HG03439 (cell line): ENCODE data around the gene ADAMTSL1.

Experiments used
- ATAC-seq: cut with Tn5 transposase; IDR thresholded peaks from one replicate; pipeline ENCODE4 v1.9.1; 2021; ENCODE audit warnings: mild to moderate bottlenecking, moderate library complexity; ENCODE audit not compliant: unreplicated experiment

ADAMTSL1 gene

DNA sequence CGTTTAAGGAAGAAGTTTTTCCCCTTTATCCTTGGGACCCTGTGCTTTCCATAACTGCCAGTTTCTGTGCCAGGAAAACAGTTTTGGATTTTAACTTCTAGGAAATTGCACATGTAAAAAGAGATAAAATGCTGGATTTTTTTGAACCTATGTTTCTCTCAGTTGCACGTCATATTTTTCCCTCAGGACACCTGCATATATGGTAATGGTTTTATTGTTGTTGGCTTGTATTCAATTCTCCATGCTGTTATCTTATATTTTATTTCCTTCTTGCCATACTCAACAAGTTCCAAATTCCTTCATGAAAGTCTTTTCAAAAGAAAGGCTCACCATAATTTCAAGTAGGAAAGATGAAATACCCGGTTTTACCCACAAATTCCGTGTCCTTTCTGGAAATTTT lies 7.9 kb upstream of the ADAMTSL1 start:
- ATAC-seq: no peak

DNA sequence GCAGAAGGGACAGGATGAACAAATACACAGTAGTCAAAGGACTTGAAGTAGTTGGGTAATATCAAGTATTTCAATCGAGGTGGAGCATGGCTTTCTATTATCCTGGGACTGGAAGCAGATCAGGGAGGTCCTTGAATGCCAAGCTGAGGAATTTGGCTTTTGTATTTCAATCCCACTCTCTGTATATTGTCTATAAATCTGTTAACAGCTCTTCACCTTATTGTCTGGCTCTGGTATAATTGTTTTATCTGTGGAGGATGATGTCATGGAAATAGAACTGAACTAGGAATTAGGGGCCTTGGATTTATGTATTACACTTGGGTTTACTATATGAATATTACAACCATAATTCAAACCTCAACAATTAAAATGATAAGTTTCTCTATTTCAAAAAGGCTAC lies 6.3 kb upstream of the ADAMTSL1 start:
- no peak for ATAC-seq

DNA sequence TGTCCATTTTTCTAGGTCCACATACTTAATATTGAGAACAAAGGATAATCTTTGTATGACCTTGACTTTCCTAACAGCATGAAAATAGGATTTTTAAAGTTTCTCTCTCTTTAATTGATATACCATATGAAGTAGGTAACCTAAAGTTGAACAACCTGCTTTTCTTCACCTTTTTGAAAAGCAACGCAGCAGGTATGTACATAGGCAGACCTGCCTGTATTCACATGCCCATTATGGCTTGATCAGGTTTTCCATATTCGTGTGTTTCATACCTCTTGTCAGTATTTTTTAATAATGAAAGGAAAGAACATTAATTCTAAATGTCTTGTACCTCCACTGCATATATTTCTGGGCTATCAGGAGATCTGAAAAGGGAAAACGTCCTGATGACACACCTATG lies 1.5 kb upstream of the ADAMTSL1 start:
- ATAC-seq: no peak

DNA sequence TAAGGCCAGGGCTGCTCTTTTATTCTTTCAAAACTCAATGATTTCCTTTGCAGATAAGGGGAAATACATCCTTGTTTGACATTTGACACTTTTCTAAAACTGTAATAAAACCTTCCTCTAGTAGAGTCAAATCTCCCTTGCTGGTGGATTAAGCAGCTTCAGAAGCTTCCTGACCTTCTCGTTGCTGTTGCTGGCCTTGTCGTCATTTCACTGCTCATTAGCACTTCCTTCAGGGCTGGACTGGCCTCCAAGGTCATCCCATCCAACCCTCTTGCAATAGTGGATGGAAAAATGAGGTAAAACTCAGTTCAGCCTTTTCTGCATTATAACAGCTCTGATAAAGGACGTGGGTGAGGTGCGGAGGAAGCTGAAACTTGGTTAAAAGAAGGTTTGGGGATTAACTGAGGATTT lies 1.1 kb upstream of the ADAMTSL1 start:
- no peak for ATAC-seq

DNA sequence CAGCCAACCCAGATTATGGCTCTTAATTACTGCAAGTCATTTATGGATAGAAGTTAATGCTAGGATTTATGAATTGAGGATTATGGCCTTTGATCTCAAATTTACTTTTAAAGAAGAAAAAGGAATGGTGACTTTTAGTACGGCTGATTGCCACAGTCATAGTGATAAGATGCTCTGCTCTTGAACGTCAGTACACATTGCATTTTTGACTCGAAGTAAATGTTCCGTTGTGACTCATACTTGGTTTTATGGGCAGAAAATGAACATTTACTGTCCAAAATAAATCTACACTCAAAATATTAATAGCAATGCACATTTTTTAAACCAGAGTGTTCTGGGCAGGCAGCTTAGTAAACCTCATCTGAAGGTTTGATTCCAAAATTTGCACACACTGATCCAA lies 830 bp downstream of the ADAMTSL1 start:
- no peak for ATAC-seq

DNA sequence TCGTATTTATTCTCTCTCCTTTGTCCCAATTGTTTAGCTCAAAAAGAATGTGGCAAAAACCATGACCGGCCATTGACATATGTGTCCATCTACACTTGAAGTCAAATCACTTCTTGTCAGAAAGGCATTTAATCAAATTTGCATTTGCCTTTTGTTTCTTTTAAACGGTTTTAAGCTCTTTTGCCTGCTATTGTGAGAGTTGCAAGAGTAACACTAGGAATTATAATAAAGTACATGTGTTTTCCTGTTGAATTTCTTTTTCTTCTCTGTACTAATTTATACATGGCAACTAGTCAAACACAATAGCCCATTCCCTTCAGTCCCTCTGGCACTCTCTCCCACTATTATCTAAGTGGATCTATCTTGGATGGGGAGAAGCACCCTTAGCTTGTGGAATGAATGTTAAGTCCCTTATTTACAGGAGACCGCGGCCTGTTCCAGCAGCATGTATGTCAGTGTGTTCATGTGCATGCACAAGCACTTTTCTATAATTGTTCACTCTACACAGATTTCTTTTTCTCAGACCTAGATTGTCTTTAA lies 3.2 kb downstream of the ADAMTSL1 start:
- no peak for ATAC-seq

DNA sequence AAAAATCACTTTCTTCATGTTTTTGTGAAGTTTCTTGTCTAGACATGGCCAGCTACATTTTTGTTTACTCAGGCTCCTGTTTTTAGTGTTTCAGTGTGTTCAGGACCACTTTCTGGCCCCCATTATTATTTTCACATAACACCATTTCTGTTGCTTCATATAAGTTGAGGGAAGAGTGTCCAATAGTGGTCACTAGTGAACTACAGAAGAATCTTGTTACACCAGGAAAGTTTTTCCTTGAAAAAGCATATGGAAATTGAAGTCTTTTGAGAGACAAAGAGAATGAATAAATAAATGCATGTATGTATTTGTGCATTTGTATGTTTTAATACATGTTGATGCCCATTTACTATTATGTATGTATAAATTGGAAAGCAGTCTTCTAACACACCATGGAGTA lies 3.8 kb downstream of the ADAMTSL1 start:
- no peak for ATAC-seq

DNA sequence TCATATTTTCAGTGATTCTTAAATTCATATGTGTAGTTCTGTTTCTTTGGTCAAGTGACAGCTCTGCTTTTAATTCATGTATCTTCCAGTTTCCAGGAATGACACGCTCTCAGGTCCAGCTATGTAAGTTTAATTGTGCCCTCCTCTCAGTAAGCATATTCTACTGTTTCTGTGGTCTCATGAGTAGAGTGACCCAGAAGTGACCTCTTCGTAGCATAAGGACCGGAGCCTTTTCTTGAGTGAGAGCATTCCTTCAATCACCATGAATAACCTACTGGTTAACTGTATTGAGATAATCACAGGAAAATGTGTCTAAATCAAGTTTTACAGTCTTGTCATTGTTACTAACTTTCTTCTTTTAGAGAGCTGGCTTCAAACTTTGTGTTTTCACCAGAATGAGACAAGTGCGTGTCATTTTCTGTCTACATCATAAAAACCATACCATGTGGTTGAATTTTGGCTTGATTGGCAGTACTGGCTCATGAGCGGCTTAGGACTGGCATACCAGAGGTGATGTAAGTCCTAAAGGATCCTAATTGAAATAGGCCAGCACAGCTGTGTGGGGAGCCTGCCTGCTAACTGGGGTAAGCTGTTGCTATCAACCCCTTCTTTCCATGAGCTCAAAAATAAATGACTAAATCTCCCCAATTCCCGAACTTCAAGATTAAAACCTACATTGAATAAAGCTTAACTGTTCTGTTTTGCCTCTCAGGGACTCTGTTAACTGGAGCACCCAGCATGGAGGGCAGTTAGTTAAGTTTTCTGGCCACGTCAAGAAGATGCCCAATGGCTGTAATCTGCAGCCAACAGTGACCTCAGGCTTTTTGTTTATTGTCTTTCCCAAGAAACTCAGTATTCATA lies 4.8 kb downstream of the ADAMTSL1 start:
- no peak for ATAC-seq

DNA sequence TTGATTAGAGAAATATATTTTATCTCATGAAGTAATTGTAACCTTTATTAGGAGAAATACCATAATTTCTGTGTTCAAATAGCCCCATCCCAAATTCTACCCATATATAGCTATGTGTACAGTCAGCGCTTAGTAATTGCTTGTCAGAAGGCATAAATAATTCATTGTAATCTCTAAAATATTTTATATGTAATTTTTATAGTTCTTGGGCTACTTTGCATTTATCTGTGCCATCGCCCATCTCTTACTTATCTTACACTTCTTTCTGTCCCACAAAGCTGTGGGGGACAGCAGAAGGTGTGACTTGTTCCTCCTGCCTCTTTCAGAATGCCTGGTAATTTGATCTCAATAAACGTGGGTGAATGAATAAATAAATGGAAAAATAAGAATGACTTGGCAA lies 5.5 kb downstream of the ADAMTSL1 start:
- ATAC-seq: no peak

DNA sequence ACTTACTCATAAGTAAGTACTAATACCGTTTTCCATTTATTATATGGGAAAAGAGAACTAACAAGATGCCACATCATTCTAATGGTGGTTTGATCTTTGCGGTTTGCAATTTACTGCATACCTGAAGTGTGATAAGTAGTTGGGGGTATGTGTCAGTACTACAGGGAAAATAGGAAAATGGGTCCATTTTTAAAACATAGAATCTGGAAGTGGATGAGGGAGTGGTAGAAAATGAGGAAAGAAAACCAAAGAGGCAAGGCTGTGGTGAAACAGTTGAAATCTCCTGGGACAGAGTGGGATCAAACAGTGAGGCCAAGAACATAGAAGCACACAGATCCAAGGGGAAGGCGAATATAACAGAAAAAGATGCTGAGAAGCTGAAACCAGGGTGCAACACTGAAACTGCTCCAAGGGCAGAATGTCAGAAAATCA lies 6.7 kb downstream of the ADAMTSL1 start:
- no peak for ATAC-seq

DNA sequence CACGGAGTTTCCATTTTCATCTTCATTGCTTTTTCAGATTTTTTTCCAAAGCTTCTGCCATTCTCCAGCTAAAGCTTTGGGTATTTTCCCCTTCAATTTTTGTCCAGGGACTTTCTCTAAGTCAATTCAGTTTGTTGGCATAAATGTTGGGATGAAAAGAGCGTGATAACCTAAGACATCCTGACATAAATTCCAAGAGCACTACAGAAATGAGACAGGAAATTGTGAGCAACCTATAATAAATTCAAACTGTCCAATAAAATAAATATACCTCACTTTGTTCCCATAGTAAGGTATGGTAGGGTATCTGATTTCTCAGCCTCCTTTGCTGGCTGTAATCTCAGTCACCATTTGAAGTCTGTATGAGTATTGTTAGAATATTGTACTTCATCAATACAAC lies 8.4 kb downstream of the ADAMTSL1 start:
- ATAC-seq: no peak

DNA sequence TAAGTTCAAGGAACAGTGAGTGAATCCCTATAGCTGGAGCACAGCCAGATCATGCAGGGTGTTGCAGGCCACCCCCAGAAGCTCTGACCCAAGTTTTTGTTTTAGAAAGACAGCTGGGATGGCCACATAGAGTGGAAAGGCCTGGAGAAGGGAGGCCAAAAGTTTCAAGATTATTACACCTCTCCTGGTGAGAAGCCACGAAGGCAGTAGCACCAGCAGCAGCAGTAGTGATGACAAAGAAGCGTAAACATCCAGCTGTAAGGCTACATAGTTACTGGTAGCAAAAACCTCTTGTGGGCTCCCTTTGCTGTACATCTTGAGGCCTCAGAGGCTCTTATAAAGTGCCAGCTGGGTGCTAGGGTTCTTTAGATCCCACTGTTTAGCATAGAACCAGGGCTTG lies 11.8 kb downstream of the ADAMTSL1 start:
- ATAC-seq: no peak

DNA sequence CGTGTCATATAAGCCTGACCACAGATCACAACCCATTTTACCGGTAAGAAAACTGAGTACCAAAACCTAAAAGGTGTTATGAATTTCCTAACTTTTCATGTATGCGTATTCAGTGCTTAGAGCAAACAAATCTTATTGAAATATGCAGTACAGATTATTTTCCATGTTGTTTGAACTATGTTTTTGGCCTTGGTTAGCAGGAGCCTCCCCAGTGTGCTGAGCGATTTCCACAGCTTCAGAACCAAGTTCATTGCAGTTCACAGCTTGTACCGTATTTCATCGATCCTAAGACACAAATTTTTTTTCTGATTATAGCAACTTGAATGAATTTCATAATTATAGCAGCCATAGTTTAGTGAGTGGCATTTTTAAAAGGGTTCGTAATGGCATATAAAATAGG lies 13.7 kb downstream of the ADAMTSL1 start:
- ATAC-seq: no peak

DNA sequence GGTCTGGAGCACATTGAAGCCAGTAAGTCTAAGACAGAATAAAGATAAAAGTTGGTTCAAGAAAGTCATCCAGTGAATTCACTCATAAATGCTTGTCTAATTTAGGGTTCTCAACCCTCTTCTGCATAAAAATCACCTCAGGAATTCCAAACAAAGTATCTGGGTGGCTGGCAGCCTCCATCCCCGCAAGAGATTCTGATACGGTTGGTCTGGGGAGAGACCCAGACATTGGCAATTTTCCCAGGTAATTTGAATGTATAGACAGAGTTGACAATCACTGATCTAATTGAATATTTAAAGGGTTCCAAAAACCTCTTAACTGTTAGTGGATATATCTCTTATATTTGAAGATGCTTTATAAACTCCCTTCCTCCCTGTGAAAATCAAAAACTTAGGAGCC lies 14.9 kb downstream of the ADAMTSL1 start:
- no peak for ATAC-seq

DNA sequence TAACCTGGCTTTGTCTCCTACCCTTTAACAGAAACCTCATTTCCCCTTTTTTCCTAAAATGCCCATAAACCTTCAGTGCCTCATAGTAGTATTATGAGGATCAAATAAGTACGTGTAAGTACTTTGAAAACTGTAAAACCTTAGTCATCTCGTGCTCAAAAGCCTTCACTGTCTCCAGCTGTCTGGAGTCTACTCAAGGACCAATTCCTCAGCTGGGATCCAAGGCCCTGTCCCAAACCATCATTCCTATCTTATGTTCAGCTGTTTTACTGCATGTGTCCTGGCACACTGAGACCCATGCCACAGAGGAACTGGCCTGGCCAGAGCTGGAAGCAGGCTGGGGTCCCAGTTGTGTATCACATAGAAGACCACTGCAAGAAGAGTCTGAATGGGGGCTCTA lies 15.9 kb downstream of the ADAMTSL1 start:
- ATAC-seq: no peak

DNA sequence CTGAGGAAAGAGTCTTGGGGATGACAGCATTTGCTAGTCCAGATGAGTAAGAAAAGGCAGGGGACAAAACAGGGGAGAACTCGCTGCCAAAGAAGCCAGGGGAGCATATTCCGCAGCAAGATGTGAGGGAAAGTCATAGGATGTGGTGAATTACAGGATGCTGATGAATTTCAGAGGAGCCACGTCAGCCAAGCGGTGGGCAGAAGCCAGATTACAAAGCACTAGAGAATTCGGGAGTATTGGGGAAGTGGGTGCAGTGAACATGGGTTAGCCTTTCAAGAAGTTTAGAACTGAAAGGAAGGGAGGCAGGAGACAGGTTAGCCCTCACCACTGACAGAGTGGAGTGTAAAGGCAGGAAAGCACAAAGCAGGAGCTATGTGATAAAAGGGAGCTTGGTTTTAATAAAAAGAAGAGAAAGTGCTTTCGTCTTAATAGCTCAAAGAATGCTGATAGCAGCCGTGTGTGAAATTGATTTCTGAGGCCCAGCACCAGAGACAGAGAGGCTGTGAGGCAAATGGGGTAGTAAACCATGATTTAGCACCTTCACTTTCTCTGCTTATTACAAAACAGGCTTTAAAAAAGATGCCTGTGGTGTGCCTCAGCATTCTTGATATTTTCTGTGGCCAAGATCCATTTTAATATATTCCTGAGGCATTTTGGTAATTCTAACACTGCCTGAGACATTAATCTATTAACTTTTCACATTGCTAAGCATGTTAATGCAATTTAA lies 16.9 kb downstream of the ADAMTSL1 start:
- ATAC-seq: no peak

DNA sequence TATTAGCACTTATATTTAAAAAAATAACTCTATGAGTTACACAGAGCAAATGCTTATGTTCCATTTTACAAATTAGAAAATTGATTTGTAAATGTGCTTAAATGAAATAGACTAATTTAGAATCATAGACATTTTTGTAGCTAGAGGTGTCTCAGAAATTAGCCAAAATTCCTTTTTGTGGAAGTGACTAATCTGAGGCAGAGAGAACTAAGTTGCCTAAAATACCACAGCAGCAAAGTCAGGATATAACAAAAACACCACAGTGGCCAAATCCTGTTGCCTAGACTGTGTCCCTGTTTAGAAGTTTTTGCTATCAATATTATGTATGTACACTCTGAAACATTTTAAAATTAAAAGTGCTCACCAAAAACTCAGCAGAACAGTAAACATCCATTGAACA lies 18.7 kb downstream of the ADAMTSL1 start:
- ATAC-seq: no peak

DNA sequence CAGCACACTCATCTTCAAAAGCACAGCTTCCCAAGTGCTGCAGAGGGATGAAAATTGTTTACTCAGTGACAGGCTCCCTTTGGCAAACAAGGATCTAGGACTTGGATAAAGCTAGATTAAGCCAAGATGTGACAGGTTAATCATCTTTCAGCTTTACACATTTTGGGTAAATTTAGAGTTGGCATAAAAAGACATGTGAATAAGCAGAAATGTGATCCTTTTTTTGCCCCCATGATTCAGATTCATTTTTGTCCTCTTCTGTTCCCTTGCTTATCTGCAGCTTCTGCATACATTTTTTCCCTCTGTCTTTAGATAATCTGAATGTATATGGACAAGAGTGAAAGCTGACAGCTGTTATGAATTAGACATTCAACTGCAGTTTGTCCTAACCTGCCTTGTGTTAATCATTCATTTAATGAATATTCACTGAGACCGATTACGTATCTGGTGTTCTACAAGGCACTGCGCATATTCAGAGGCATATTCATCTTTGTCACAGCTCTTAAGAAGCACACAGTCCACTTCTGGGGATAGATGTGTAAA lies 19.6 kb downstream of the ADAMTSL1 start:
- no peak for ATAC-seq

DNA sequence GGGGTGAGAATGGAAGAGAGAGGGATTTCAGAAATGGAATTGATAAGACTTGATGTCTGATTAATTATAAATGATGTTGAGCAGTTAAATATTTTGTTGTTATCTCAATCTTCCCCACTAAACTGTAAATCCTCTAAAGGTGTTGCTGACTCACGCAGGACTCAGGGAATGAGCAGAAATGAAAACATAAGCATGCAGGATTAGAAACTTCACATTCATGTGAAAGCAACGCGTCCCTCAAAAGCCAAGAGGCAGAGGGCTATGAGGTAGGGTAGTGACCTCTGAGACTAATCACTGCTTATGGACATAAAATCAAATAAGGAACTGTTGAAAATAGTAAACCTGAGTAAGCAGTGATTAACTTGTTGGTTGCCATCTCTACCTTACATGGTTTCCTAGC lies 21.1 kb downstream of the ADAMTSL1 start:
- ATAC-seq: no peak

DNA sequence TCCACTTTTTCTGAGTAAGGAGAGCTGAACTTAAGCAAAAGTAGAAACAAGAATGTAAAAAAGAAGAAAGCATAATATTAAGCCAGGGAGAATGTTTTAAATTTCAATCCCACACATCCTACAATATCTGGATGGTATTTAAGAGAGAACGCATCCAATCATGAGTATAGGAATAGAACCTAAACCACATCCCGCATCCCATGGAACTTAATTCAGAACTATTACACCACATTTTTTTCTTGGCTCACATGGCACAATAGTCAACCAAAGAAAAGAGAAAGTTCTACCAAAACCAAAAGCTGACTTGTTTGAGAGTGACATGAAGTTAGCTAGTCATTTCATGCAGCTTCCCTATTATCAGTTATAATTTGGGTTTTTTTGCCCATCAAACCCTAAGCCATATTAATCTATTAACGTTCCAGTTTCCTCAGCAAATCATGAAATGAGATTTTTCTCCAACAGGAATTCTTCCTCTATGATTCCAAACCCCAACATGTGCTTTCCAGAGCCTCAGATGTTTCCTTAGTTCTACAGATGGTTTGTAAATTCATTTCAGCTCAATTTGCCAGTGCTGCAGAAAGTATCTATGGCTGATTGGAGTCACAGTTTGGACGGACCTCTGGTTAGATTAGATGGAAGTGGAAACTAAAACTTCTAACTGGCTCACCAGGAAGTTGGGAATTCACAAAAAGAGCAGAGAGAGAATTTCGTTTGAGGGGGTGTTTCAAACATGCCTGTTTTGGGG lies 22.5 kb downstream of the ADAMTSL1 start:
- ATAC-seq: no peak

DNA sequence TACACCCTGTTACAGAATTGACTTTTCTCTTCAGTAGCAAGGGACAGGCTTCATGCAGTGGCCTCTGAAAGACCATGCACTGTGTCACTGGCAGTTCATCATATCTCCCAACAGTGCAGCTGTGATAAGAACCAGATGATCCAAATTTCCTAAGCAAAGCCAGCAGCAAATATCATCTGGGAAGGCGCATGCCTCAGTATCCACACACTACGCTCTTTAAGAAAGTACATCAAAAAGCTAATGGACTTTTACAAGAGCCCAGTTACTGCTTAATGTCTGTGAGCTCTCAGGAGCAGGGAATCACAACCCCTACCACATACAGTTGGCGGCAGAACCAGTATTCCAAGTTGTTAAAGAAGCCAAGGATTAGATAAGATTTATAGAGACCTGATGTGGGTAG lies 25.1 kb downstream of the ADAMTSL1 start:
- no peak for ATAC-seq
